HT-29 (cell line): ENCODE results near the gene MAP7D1. TPM values are rescaled to one million over a fixed set of nuclear protein-coding genes. Genes with fewer than 3 reads are reported as not detected.

Experiments used
- small RNA-seq: library from RNA; depleted of rRNA; stranded (forward); fragments of <200 nt; gene quantifications from one replicate; pipeline ENCODE3, GENCODE V24; 2014
- total RNA-seq: library from RNA; depleted of rRNA; stranded (reverse); fragments of >200 nt; shearing (Covaris generic); gene quantifications from 2 replicates; pipeline ENCODE4 v1.2.3, GENCODE V29; 2014; rRNA removed

MAP7D1 gene
- total RNA-seq, 1 experiment from 2014 or later = 76.6 TPM

Small RNA genes within 50 kb of the gene (small RNA-seq; reads per million reads assigned to genes)
- gene RN7SL131P = not detected

Other genes with a start within 250 kb of the MAP7D1 start
- gene AGO3, start 225.1 kb upstream of the MAP7D1 start, total RNA-seq = 14.7 and 29.7 TPM in 2 replicates
- gene TEKT2, start 72.1 kb upstream of the MAP7D1 start, total RNA-seq = not detected in 2 replicates
- 61.8 and 68.7 TPM in 2 replicates for gene ADPRS, start 67.3 kb upstream of the MAP7D1 start, total RNA-seq
- not detected in 2 replicates for gene COL8A2, start 30.9 kb upstream of the MAP7D1 start, total RNA-seq
- gene TRAPPC3, start 6.7 kb upstream of the MAP7D1 start, total RNA-seq = 65.8 and 80.9 TPM in 2 replicates
- gene THRAP3, start 68.3 kb downstream of the MAP7D1 start, total RNA-seq = 46.6 and 64.4 TPM in 2 replicates
- gene SH3D21, start 150.2 kb downstream of the MAP7D1 start, total RNA-seq = 12.6 and 14.8 TPM in 2 replicates
- gene EVA1B, start 167.5 kb downstream of the MAP7D1 start, total RNA-seq = 25.0 and 32.9 TPM in 2 replicates
- 21.0 and 26.2 TPM in 2 replicates for gene STK40, start 229.8 kb downstream of the MAP7D1 start, total RNA-seq
- 13.4 and 13.8 TPM in 2 replicates for gene LSM10, start 241.7 kb downstream of the MAP7D1 start, total RNA-seq